ENCODE data around the gene PHACTR3. TPM values are rescaled to one million over a fixed set of nuclear protein-coding genes. Genes with fewer than 3 reads are reported as not detected.
A peak's percentile ranks its signal among the peaks of the same experiment; 100 is the strongest.

PHACTR3 gene
- total and polyA plus RNA-seq, 2 of the 8 experiments (the other 6 are each of a cell fraction or from before 2014, with no cell fraction given), result 0.05 to 0.13 TPM

DNA sequence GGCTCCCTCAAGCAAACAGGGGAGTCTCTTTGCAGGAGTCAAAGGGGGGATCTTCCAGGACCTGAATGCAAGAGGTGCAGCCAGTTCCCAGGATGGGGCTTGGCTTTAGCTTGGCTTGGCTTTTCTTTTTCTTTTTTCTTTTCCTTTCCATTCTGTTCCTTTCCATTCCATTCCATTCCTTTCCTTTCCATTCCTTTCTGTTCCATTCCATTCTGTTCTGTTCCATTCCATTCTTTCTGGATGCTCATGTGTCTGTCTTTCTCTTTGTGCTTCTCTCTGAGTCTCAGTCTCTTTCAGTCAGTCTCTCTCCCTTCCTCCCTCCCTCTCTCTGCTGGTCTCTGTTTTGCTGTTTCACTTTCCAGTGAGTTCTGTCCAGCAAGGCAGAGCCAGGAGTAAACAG, 163.3 kb downstream of the PHACTR3 start:
- H4K8ac ChIP-seq (ENCODE audit: extremely low read depth, insufficient read depth, low read length), result no peak overlapping the region
- H2AFZ ChIP-seq (ENCODE audit: low read length), result no peak overlapping the region
- ChIA-PET POLR2A (ENCODE audit: partially characterized antibody) (no interaction called here), CTCF (ENCODE audit: partially characterized antibody) (interaction anchor here (0.6 to 1.1 kb wide), 2 partner anchors 20 to 94 kb away, joined by 3 read pairs; no protein-coding TSS in a partner anchor)
- H2BK5ac ChIP-seq (ENCODE audit: low read depth, low read length), result no peak overlapping the region
- no peak overlapping the region for H2BK20ac ChIP-seq (ENCODE audit: low read length)
- H3K56ac ChIP-seq (replicated peaks; ENCODE audit: insufficient read length, low read depth, low read length), result no peak overlapping the region
- H3K79me2 ChIP-seq (ENCODE audit: control insufficient read depth in 1 of 2, insufficient read depth in 2 of 2, low read length in 2 of 2), result no peaks in the 10 kb centered on the region
- H4K5ac ChIP-seq (ENCODE audit: insufficient read length, low read depth, low read length), result no peak overlapping the region
- H4K91ac ChIP-seq (replicated peaks; ENCODE audit: insufficient read length, low read length), result no peak overlapping the region
- no peak overlapping the region for H2BK120ac ChIP-seq (replicated peaks; ENCODE audit: low read depth, low read length)
- TF ChIP-seq, protein P1, sequence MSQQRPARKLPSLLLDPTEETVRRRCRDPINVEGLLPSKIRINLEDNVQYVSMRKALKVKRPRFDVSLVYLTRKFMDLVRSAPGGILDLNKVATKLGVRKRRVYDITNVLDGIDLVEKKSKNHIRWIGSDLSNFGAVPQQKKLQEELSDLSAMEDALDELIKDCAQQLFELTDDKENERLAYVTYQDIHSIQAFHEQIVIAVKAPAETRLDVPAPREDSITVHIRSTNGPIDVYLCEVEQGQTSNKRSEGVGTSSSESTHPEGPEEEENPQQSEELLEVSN (IDR thresholded peaks at IDR 0.05), result no peak
- TF ChIP-seq CEBPB (IDR thresholded peaks at IDR 0.05; ENCODE audit: low read depth, low read length) (no peak), BCL11A (IDR thresholded peaks at IDR 0.05; ENCODE audit: low read depth in 2 of 2, low read length in 2 of 2) (no peak), SP4 (IDR thresholded peaks at IDR 0.05; ENCODE audit: low read length) (no peak), HDAC6 (IDR thresholded peaks at IDR 0.05; ENCODE audit: low read depth, low read length) (no peak), POLR2AphosphoS5 (IDR thresholded peaks at IDR 0.05; ENCODE audit: low read depth, low read length) (no peak), SAP30 (IDR thresholded peaks at IDR 0.05; ENCODE audit: insufficient read depth, insufficient replicate concordance, low read length) (no peak), TAF1 (IDR thresholded peaks at IDR 0.05; ENCODE audit: low read depth, low read length) (no peak), RFX5 (IDR thresholded peaks at IDR 0.05; ENCODE audit: borderline replicate concordance, low read depth, low read length) (no peak)
- no peak for DNase-seq (ENCODE audit: low read depth in 1 of 2, low spot score in 2 of 2)
- H3K4me2 ChIP-seq (ENCODE audit: insufficient read depth in 1 of 2, low read depth in 2 of 2, low read length in 2 of 2), result no peak overlapping the region
- no peak overlapping the region for H3K4me3 ChIP-seq (ENCODE audit: extremely low read depth in 1 of 4, insufficient read depth in 2 of 4, low read depth in 3 of 4, low read length in 4 of 4)
- H3K14ac ChIP-seq (ENCODE audit: insufficient read length), result no peak overlapping the region
- H3K23me2 ChIP-seq (ENCODE audit: low read depth, low read length), result no peaks in the 10 kb centered on the region
- no peak overlapping the region for H3K4ac ChIP-seq (replicated peaks; ENCODE audit: insufficient read length, low read depth, low read length)
- no peak overlapping the region for H2BK12ac ChIP-seq (ENCODE audit: low read depth, low read length)
- H2AK5ac ChIP-seq (ENCODE audit: low read depth, low read length), result no peak overlapping the region
- peaks cover 92 to 99% of the 10 kb centered on the region in 2 experiments for H3K9me3 ChIP-seq (ENCODE audit: insufficient read depth in 2 of 2, low read depth in 1 of 2, low read length in 1 of 2)
- H3K18ac ChIP-seq (ENCODE audit: extremely low read depth, low read length), result no peak overlapping the region
- no peaks in the 10 kb centered on the region; a peak in 1 of 7 replicates for H3K27me3 ChIP-seq (replicated peaks in 1 of 4; ENCODE audit: control insufficient read depth in 3 of 4, extremely low read depth in 1 of 4, insufficient read depth in 3 of 4, low read length in 3 of 4)
- no peak overlapping the region for H3K27ac ChIP-seq (ENCODE audit: low read depth, low read length)
- H3K23ac ChIP-seq (ENCODE audit: insufficient read length), result no peak overlapping the region
- no peaks in the 10 kb centered on the region for H3K36me3 ChIP-seq (ENCODE audit: control insufficient read depth in 2 of 4, insufficient read depth in 4 of 4, low read length in 3 of 4)
- no peaks in the 10 kb centered on the region for H3K79me1 ChIP-seq (ENCODE audit: low read depth, low read length)
- H4K20me1 ChIP-seq (replicated peaks in 1 of 2; ENCODE audit: control insufficient read depth in 1 of 2, insufficient read depth in 2 of 2, low read length in 2 of 2), result no peaks in the 10 kb centered on the region
- peak; percentile 98 for FAIRE-seq
- H3K4me1 ChIP-seq (replicated peaks in 1 of 4; ENCODE audit: control insufficient read depth in 3 of 4, insufficient read depth in 4 of 4, low read length in 3 of 4), result no peaks in the 10 kb centered on the region
- H2BK15ac ChIP-seq (ENCODE audit: low read length), result no peak overlapping the region
- no peak overlapping the region for H3K9ac ChIP-seq (replicated peaks in 1 of 4; ENCODE audit: extremely low read depth in 1 of 4, low read depth in 3 of 4, low read length in 3 of 4)
